Calu3 (cell line): Measurements from ENCODE around the gene GAL3ST3. TPM values are rescaled to one million over a fixed set of nuclear protein-coding genes. Genes with fewer than 3 reads are reported as not detected.

ENCODE experiments used
- BruUV-seq: library from RNA; stranded (reverse); fragments of 400-500 nt; replicated peaks from 2 replicates; lab custom pipeline; 2021; lab: Mats Ljungman, UMichigan
- CTCF ChIA-PET: fragments of 300-600 bp; sonication (Branson Sonifier 250); formaldehyde crosslinking; loops from one replicate; lab custom pipeline; 2022; ENCODE audit warnings: antibody characterized with exemption; lab: Charles Lee
- DNase-seq: peaks from one replicate; pipeline ENCODE4 v3.0.0; 2022
- H3K27ac Mint-ChIP-seq: one replicate; pipeline ENCODE4 v1.8.0; 2022; ENCODE audit warnings: mixed read lengths; ENCODE audit not compliant: unreplicated experiment
- H3K27me3 Mint-ChIP-seq: one replicate; pipeline ENCODE4 v1.8.0; 2022; ENCODE audit warnings: mixed read lengths; ENCODE audit not compliant: unreplicated experiment
- H3K36me3 Mint-ChIP-seq: one replicate; pipeline ENCODE4 v1.8.0; 2022; ENCODE audit warnings: mild to moderate bottlenecking, moderate library complexity, mixed read lengths; ENCODE audit not compliant: insufficient read depth, unreplicated experiment
- H3K4me1 Mint-ChIP-seq: one replicate; pipeline ENCODE4 v1.8.0; 2022; ENCODE audit warnings: mild to moderate bottlenecking, low read depth, mixed read lengths; ENCODE audit not compliant: unreplicated experiment
- H3K4me3 Mint-ChIP-seq: one replicate; pipeline ENCODE4 v1.8.0; 2022; ENCODE audit warnings: mild to moderate bottlenecking, low read depth, moderate library complexity, mixed read lengths; ENCODE audit not compliant: unreplicated experiment
- H3K9me3 Mint-ChIP-seq: one replicate; pipeline ENCODE4 v1.8.0; 2022; ENCODE audit warnings: low read depth, mixed read lengths; ENCODE audit not compliant: unreplicated experiment
- intact Hi-C: fragments of 100-400 bp; cut with micrococcal nuclease; formaldehyde crosslinking; loops from one replicate; pipeline ENCODE4 v1.10.0; 2022; ENCODE audit not compliant: unreplicated experiment
- total RNA-seq: library from RNA; stranded (reverse); gene quantifications from 2 replicates; pipeline ENCODE4 v1.2.3, GENCODE V29; 2022
- TF ChIP-seq, protein P1 (sequence below): fragments of 200-600 bp; IDR thresholded peaks from one replicate; pipeline ENCODE4 v1.8.0; 2022; ENCODE audit warnings: antibody characterized with exemption; ENCODE audit not compliant: unreplicated experiment

Gene GAL3ST3
- total RNA-seq, 1 experiment from 2014 or later: not detected

DNA sequence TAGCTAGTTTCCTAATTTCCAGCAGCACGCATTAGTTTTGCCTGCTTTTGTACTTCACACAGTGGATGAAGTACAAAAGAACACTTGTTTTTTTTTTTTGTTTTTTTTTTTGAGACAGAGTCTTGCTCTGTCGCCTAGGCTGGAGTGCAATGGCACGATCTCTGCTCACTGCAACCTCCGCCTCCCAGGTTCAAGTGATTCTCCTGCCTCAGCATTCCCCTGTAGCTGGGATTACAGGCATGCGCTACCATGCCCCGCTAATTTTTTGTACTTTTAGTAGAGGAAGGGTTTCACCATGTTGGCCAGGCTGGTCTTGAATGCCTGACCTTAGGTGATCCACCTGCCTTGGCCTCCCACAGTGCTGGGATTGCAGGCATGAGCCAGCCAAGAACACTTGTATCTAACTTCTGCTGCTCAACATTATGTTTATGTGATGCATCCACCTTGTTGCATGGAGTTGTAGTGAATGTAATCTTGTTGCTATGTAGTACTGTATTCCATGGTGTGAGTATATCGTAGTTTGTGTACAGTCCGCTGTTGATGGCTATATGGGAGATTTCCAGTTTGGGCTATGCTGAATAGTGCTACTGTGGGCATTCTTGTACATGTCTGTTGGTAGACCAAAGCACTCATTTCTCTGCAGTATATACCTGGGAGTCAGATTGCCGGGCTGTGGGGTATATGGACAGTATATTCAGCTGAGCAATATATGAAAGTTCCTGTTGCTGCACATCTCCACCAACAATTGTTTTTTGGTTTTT is 38.4 kb upstream of the GAL3ST3 start:
- Mint-ChIP-seq H3K9me3 (no peaks in the 10 kb centered on the region), H3K27me3 (no peaks in the 10 kb centered on the region), H3K27ac (no peak overlapping the region), H3K4me3 (no peak overlapping the region), H3K4me1 (peaks cover 20% of the 10 kb centered on the region), H3K36me3 (no peaks in the 10 kb centered on the region)
- BruUV-seq: no TSS peak
- CTCF ChIA-PET: no interaction called here
- TF ChIP-seq, protein P1, sequence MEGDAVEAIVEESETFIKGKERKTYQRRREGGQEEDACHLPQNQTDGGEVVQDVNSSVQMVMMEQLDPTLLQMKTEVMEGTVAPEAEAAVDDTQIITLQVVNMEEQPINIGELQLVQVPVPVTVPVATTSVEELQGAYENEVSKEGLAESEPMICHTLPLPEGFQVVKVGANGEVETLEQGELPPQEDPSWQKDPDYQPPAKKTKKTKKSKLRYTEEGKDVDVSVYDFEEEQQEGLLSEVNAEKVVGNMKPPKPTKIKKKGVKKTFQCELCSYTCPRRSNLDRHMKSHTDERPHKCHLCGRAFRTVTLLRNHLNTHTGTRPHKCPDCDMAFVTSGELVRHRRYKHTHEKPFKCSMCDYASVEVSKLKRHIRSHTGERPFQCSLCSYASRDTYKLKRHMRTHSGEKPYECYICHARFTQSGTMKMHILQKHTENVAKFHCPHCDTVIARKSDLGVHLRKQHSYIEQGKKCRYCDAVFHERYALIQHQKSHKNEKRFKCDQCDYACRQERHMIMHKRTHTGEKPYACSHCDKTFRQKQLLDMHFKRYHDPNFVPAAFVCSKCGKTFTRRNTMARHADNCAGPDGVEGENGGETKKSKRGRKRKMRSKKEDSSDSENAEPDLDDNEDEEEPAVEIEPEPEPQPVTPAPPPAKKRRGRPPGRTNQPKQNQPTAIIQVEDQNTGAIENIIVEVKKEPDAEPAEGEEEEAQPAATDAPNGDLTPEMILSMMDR: no peak
- DNase-seq: no peak
- intact Hi-C loops: no loop called here

- H3K9me3 Mint-ChIP-seq: no peaks in the 10 kb centered on the region
- H3K4me1 Mint-ChIP-seq: peaks cover 41% of the 10 kb centered on the region
- no peak overlapping the region for H3K4me3 Mint-ChIP-seq
- intact Hi-C loops: loop anchor here (5.0 kb wide), 1 partner anchor 32 kb away; no protein-coding TSS in a partner anchor
- DNase-seq: no peak
- H3K27me3 Mint-ChIP-seq: no peaks in the 10 kb centered on the region
- H3K27ac Mint-ChIP-seq: no peak overlapping the region
- CTCF ChIA-PET: interaction anchor here (0.6 kb wide), 2 partner anchors 54 to 351 kb away, joined by 3 read pairs; no protein-coding TSS in a partner anchor
- TF ChIP-seq, protein P1: no peak
- BruUV-seq: no TSS peak
- H3K36me3 Mint-ChIP-seq: no peaks in the 10 kb centered on the region
Observed at GRCh38 chr11:66084821-66085475, 36.0 kb upstream of the GAL3ST3 start.

- Mint-ChIP-seq H3K27ac (no peak overlapping the region), H3K27me3 (no peaks in the 10 kb centered on the region), H3K4me3 (no peak overlapping the region), H3K36me3 (no peaks in the 10 kb centered on the region), H3K9me3 (no peaks in the 10 kb centered on the region), H3K4me1 (peaks cover 47% of the 10 kb centered on the region)
- DNase-seq: no peak
- no TSS peak for BruUV-seq
- CTCF ChIA-PET: interaction anchor here (0.7 kb wide), 1 partner anchor 15 kb away, joined by 3 read pairs; no protein-coding TSS in a partner anchor
- intact Hi-C loops: loop anchor here (5.0 kb wide), 1 partner anchor 34 kb away; no protein-coding TSS in a partner anchor
- TF ChIP-seq, protein P1: no peak
Observed at GRCh38 chr11:66083767-66084166, 34.8 kb upstream of the GAL3ST3 start.

- no peaks in the 10 kb centered on the region for H3K27me3 Mint-ChIP-seq
- BruUV-seq: no TSS peak
- no peaks in the 10 kb centered on the region for H3K36me3 Mint-ChIP-seq
- TF ChIP-seq, protein P1: no peak
- no peak overlapping the region for H3K4me3 Mint-ChIP-seq
- intact Hi-C loops: loop anchor here (5.0 kb wide), 1 partner anchor 34 kb away; no protein-coding TSS in a partner anchor
- CTCF ChIA-PET: interaction anchor here (0.7 kb wide), 1 partner anchor 14 kb away, joined by 3 read pairs; no protein-coding TSS in a partner anchor
- H3K27ac Mint-ChIP-seq: no peak overlapping the region
- H3K4me1 Mint-ChIP-seq: peaks cover 47% of the 10 kb centered on the region
- no peak for DNase-seq
- H3K9me3 Mint-ChIP-seq: no peaks in the 10 kb centered on the region
Observed at GRCh38 chr11:66082946-66083698, 34.2 kb upstream of the GAL3ST3 start.
